B cell (primary cell): ENCODE results near the gene PGAP3. TPM values are rescaled to one million over a fixed set of nuclear protein-coding genes. Genes with fewer than 3 reads are reported as not detected.

Experiments
- ATAC-seq: fragments of 200-7000 bp; cut with Tn5 transposase; one replicate; pipeline ENCODE4 v1.10.0; 2021; ENCODE audit warnings: low read depth, mild to moderate bottlenecking, moderate number of reproducible peaks, moderate library complexity
- CTCF ChIA-PET: fragments of 350-600 bp; sonication (Branson Sonifier 250); formaldehyde crosslinking; loops from one replicate; lab custom pipeline; 2021; ENCODE audit warnings: antibody characterized with exemption, inconsistent platforms; lab: Charles Lee
- POLR2A ChIA-PET: fragments of 350-600 bp; sonication (Branson Sonifier 250); formaldehyde crosslinking; loops from one replicate; lab custom pipeline; 2021; ENCODE audit warnings: antibody characterized with exemption; lab: Charles Lee
- DNase-seq: peaks from one replicate; pipeline ENCODE4 v3.0.0; 2013
- H2AFZ ChIP-seq: 2 replicates; pipeline ENCODE4 v1.6.1; 2012; ENCODE audit warnings: mild to moderate bottlenecking, low read depth, low read length; ENCODE audit not compliant: insufficient read depth, poor library complexity, severe bottlenecking
- H3K27ac ChIP-seq, 2 donors: 1 replicate in 1 of 2; 2 replicates in 1 of 2; pipeline ENCODE4 v1.5.1; 2012 to 2013; ENCODE audit warnings: low read length in 2 of 2, mild to moderate bottlenecking in 2 of 2, moderate library complexity in 1 of 2
- H3K27me3 ChIP-seq, 4 experiments: fragments of 200-600 bp in 1 of 4; sonication (generic) in 1 of 4; replicated peaks in 1 of 4; 1 replicate in 2 of 4; 2 replicates in 2 of 4; pipeline versions ENCODE4 v1.6.1 to v1.7.0; 2013 to 2016; ENCODE audit warnings: low read length in 3 of 4, mild to moderate bottlenecking in 2 of 4, mixed read lengths in 1 of 4, moderate library complexity in 1 of 4; ENCODE audit not compliant: insufficient read depth in 4 of 4, control insufficient read depth in 3 of 4; ENCODE audit errors: control extremely low read depth in 1 of 4
- H3K36me3 ChIP-seq, 2 experiments: replicated peaks in 1 of 2; 1 replicate in 1 of 2; 2 replicates in 1 of 2; pipeline versions ENCODE4 v1.6.1 to v1.7.1; 2013; ENCODE audit warnings: low read length in 1 of 2; ENCODE audit not compliant: insufficient read depth in 2 of 2, control insufficient read depth in 1 of 2; ENCODE audit errors: control extremely low read depth in 1 of 2, extremely low read depth in 1 of 2
- H3K4me1 ChIP-seq, 2 donors: fragments of 200-600 bp in 1 of 2; sonication (generic) in 1 of 2; 1 replicate in 1 of 2; 2 replicates in 1 of 2; pipeline versions ENCODE4 v1.5.1 to v1.6.1; 2013 to 2017; ENCODE audit warnings: low read length in 2 of 2; ENCODE audit not compliant: control insufficient read depth in 2 of 2, insufficient read depth in 2 of 2
- H3K4me2 ChIP-seq: replicated peaks from 2 replicates; pipeline ENCODE3; 2012; ENCODE audit warnings: mild to moderate bottlenecking, low read depth, low read length; ENCODE audit not compliant: poor library complexity, severe bottlenecking
- H3K4me3 ChIP-seq, 5 experiments: fragments of 200-600 bp in 1 of 5; sonication (generic) in 1 of 5; 1 replicate in 3 of 5; 2 replicates in 2 of 5; pipeline versions ENCODE4 v1.5.1 to v1.7.0; 2011 to 2016; ENCODE audit warnings: low read length in 4 of 5, mild to moderate bottlenecking in 4 of 5, low read depth in 2 of 5, control low read depth in 1 of 5, moderate library complexity in 1 of 5; ENCODE audit not compliant: insufficient read depth in 1 of 5; ENCODE audit errors: control extremely low read depth in 1 of 5, extremely low read depth in 1 of 5
- H3K79me2 ChIP-seq: fragments of 200-600 bp; sonication (generic); one replicate; pipeline ENCODE4 v1.6.0; 2016; ENCODE audit warnings: low read length; ENCODE audit not compliant: control insufficient read depth, insufficient read depth
- H3K9ac ChIP-seq: fragments of 200-600 bp; sonication (generic); 2 replicates; pipeline ENCODE4 v1.6.1; 2017; ENCODE audit warnings: mild to moderate bottlenecking, low read length, moderate library complexity
- H3K9me3 ChIP-seq, 3 donors: one replicate each; pipeline versions ENCODE4 v1.6.1 to v1.7.1; 2013; ENCODE audit warnings: low read length in 2 of 3; ENCODE audit not compliant: control insufficient read depth in 2 of 3, insufficient read depth in 1 of 3; ENCODE audit errors: control extremely low read depth in 1 of 3
- H4K20me1 ChIP-seq: 2 replicates; pipeline ENCODE4 v1.6.0; 2012; ENCODE audit warnings: mild to moderate bottlenecking, low read length; ENCODE audit not compliant: insufficient read depth, control insufficient read depth, poor library complexity, severe bottlenecking
- H3K27ac Mint-ChIP-seq: one replicate; pipeline ENCODE4 v1.8.0; 2021; ENCODE audit warnings: mixed read lengths
- H3K27me3 Mint-ChIP-seq: one replicate; pipeline ENCODE4 v1.8.0; 2021; ENCODE audit warnings: mixed read lengths
- H3K4me1 Mint-ChIP-seq: one replicate; pipeline ENCODE4 v1.8.0; 2021; ENCODE audit warnings: mixed read lengths
- H3K4me3 Mint-ChIP-seq: one replicate; pipeline ENCODE4 v1.8.0; 2021; ENCODE audit warnings: mixed read lengths
- H3K9me3 Mint-ChIP-seq: one replicate; pipeline ENCODE4 v1.8.0; 2022; ENCODE audit warnings: mixed read lengths; ENCODE audit not compliant: insufficient read depth
- EZH2 ChIP-seq: IDR thresholded peaks from 2 replicates; pipeline ENCODE4 v1.6.1; 2012; ENCODE audit warnings: borderline replicate concordance, low read depth, mild to moderate bottlenecking, moderate library complexity, low read length; ENCODE audit not compliant: insufficient read depth, poor library complexity, severe bottlenecking
- WGBS: methylation state at CpG from one replicate; pipeline ENCODE4 v1.1.5; 2013; ENCODE audit warnings: missing lambda C conversion rate; ENCODE audit not compliant: insufficient coverage; 5-methylcytosine and 5-hydroxymethylcytosine counted together
- intact Hi-C: fragments of 100-400 bp; cut with micrococcal nuclease; formaldehyde crosslinking; loops from one replicate; pipeline ENCODE4 v1.10.0; 2022
- polyA plus RNA-seq: library from polyadenylated mRNA; depleted of rRNA; stranded (reverse); fragments of >200 nt; gene quantifications from 2 replicates; pipeline ENCODE4 v1.2.3, GENCODE V29; 2012
- total RNA-seq, 2 donors: library from RNA; stranded (reverse); fragments of 120-200 nt in 1 of 2; gene quantifications; 1 replicate in 1 of 2; 2 replicates in 1 of 2; pipeline versions ENCODE4 v1.2.3 to v1.2.4, GENCODE V29; 2013 to 2022
- TF ChIP-seq, protein P1 (sequence below): fragments of 200-600 bp; IDR thresholded peaks from one replicate; pipeline ENCODE4 v1.8.0; 2022; ENCODE audit warnings: antibody characterized with exemption, mild to moderate bottlenecking

PGAP3 gene
- total and polyA plus RNA-seq, 2 donors (not counting 1 experiment from before 2014, with no cell fraction given): 27.4 to 34.3 TPM

DNA sequence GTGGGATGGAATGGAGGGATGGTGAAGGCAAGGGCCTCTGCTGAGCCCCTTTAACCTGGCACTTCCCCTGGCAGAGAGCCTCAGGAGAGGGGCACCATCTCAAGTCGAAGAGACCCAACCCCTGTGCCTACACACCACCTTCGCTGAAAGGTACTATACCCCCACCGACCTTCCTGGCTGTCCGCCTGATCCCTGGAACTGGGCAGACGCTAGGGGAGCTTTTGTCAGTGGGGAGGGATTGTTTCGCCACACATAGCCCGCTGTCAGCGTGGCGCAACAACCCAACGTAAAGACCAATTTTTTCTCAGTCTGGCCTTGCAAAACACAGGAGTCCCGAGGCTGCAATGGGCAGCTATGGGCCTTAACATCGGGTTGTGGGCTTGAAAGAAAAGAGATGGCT lies 58.0 kb downstream of the PGAP3 start:
- WGBS: 92% methylated on average over 9 of the region's 12 CpGs
- Histone ChIP-seq H3K9me3 (no peaks in the 10 kb centered on the region), H3K27ac (no peak overlapping the region), H3K4me1 (peaks cover 17 to 23% of the 10 kb centered on the region in 2 donors), H2AFZ (no peak overlapping the region), H4K20me1 (no peaks in the 10 kb centered on the region), H3K27me3 (peaks cover 0 to 58% (median 16%) of the 10 kb centered on the region in 4 experiments), H3K36me3 (no peaks in the 10 kb centered on the region), H3K4me3 (no peak overlapping the region), H3K79me2 (peaks cover 9% of the 10 kb centered on the region), H3K9ac (no peak overlapping the region), H3K4me2 (no peak overlapping the region)
- Mint-ChIP-seq H3K9me3 (no peaks in the 10 kb centered on the region), H3K4me1 (peaks cover 25% of the 10 kb centered on the region), H3K27ac (no peak overlapping the region), H3K27me3 (peaks cover 30% of the 10 kb centered on the region), H3K4me3 (no peak overlapping the region)
- POLR2A ChIA-PET: no interaction called here
- no peak for DNase-seq
- CTCF ChIA-PET: interaction anchor here (1.2 to 6.6 kb wide), 2 partner anchors 8 to 51 kb away, joined by 6 to 143 read pairs; no protein-coding TSS in a partner anchor
- intact Hi-C loops: no loop called here
- ATAC-seq: no peak
- TF ChIP-seq, protein P1, sequence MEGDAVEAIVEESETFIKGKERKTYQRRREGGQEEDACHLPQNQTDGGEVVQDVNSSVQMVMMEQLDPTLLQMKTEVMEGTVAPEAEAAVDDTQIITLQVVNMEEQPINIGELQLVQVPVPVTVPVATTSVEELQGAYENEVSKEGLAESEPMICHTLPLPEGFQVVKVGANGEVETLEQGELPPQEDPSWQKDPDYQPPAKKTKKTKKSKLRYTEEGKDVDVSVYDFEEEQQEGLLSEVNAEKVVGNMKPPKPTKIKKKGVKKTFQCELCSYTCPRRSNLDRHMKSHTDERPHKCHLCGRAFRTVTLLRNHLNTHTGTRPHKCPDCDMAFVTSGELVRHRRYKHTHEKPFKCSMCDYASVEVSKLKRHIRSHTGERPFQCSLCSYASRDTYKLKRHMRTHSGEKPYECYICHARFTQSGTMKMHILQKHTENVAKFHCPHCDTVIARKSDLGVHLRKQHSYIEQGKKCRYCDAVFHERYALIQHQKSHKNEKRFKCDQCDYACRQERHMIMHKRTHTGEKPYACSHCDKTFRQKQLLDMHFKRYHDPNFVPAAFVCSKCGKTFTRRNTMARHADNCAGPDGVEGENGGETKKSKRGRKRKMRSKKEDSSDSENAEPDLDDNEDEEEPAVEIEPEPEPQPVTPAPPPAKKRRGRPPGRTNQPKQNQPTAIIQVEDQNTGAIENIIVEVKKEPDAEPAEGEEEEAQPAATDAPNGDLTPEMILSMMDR: no peak
- no peak for TF ChIP-seq EZH2

- ChIA-PET POLR2A (no interaction called here), CTCF (interaction anchor here (1.2 to 6.6 kb wide), 4 partner anchors 7 to 81 kb away, joined by 4 to 143 read pairs (median 9); no protein-coding TSS in a partner anchor)
- peaks cover 8% of the 10 kb centered on the region for H3K79me2 ChIP-seq
- H3K4me3 Mint-ChIP-seq: no peak overlapping the region
- peaks cover 0 to 62% (median 16%) of the 10 kb centered on the region in 4 experiments for H3K27me3 ChIP-seq
- no peak overlapping the region for H3K27ac ChIP-seq
- H3K36me3 ChIP-seq: no peaks in the 10 kb centered on the region
- H3K27ac Mint-ChIP-seq: no peak overlapping the region
- TF ChIP-seq, protein P1: no peak
- H3K27me3 Mint-ChIP-seq: peaks cover 30% of the 10 kb centered on the region
- no peak overlapping the region for H2AFZ ChIP-seq
- no peak overlapping the region for H3K4me3 ChIP-seq
- no peak for ATAC-seq
- no peaks in the 10 kb centered on the region for H4K20me1 ChIP-seq
- no peak for DNase-seq
- H3K9me3 ChIP-seq: no peaks in the 10 kb centered on the region
- H3K4me1 Mint-ChIP-seq: peaks cover 26% of the 10 kb centered on the region
- WGBS: no CpG with 5 or more reads among the region's 3 CpGs
- intact Hi-C loops: no loop called here
- no peaks in the 10 kb centered on the region for H3K9me3 Mint-ChIP-seq
- no peak overlapping the region for H3K9ac ChIP-seq
- peaks cover 13 to 19% of the 10 kb centered on the region in 2 donors for H3K4me1 ChIP-seq
- H3K4me2 ChIP-seq: no peak overlapping the region
Observed at GRCh38 chr17:39629494-39629880, 58.4 kb downstream of the PGAP3 start.
